IMR-90 (cell line): ENCODE data around the gene EDIL3. TPM values are rescaled to one million over a fixed set of nuclear protein-coding genes. Genes with fewer than 3 reads are reported as not detected.

Experiments
- ATAC-seq: fragments of 200-7000 bp; cut with Tn5 transposase; 2 replicates; pipeline ENCODE4 v1.9.1; 2020; ENCODE audit warnings: low read depth, mild to moderate bottlenecking, moderate library complexity
- BruUV-seq: library from RNA; stranded (reverse); fragments of 400-500 nt; replicated peaks from 2 replicates; lab custom pipeline; 2021; lab: Mats Ljungman, UMichigan
- CTCF ChIA-PET: fragments of 300-600 bp; formaldehyde crosslinking; extraction: SDS; loops from one replicate; lab custom pipeline; 2021; ENCODE audit warnings: antibody characterized with exemption; lab: Yijun Ruan, JAX
- POLR2A ChIA-PET: fragments of 300-600 bp; sonication (Branson Sonifier 250); formaldehyde crosslinking; loops from one replicate; lab custom pipeline; 2022; ENCODE audit warnings: antibody characterized with exemption; ENCODE audit not compliant: unreplicated experiment; lab: Charles Lee
- DNase-seq: peaks from one replicate; pipeline ENCODE4 v3.0.0; 2013
- H2AFZ ChIP-seq: replicated peaks from 2 replicates; pipeline ENCODE3; 2013; ENCODE audit warnings: low read length, mild to moderate bottlenecking; ENCODE audit not compliant: poor library complexity
- H2AK5ac ChIP-seq: 2 replicates; pipeline ENCODE4 v1.6.1; 2013; ENCODE audit warnings: low read depth, low read length, inconsistent platforms
- H2AK9ac ChIP-seq: replicated peaks from 2 replicates; pipeline ENCODE3; 2013; ENCODE audit warnings: mild to moderate bottlenecking, low read depth, low read length, moderate library complexity; ENCODE audit not compliant: poor library complexity
- H2BK120ac ChIP-seq: 2 replicates; pipeline ENCODE4 v1.6.1; 2013; ENCODE audit warnings: low read depth, low read length, inconsistent platforms
- H2BK15ac ChIP-seq: 3 replicates; pipeline ENCODE4 v1.6.1; 2013; ENCODE audit warnings: low read depth, low read length, inconsistent platforms
- H2BK20ac ChIP-seq: 2 replicates; pipeline ENCODE4 v1.6.1; 2013; ENCODE audit warnings: low read depth, mild to moderate bottlenecking, inconsistent platforms, low read length, moderate library complexity
- H2BK5ac ChIP-seq: 2 replicates; pipeline ENCODE4 v1.6.1; 2013; ENCODE audit warnings: mild to moderate bottlenecking, low read depth, low read length, inconsistent platforms; ENCODE audit not compliant: poor library complexity, severe bottlenecking
- H3K14ac ChIP-seq: replicated peaks from 2 replicates; pipeline ENCODE4 v1.6.1; 2013; ENCODE audit warnings: low read depth, low read length, inconsistent platforms
- H3K18ac ChIP-seq: 2 replicates; pipeline ENCODE4 v1.6.1; 2013; ENCODE audit warnings: low read depth, low read length, control low read depth
- H3K23ac ChIP-seq: 2 replicates; pipeline ENCODE4 v1.6.1; 2013; ENCODE audit warnings: low read depth, low read length, inconsistent platforms
- H3K27ac ChIP-seq: 2 replicates; pipeline ENCODE4 v1.5.1; 2013; ENCODE audit warnings: mild to moderate bottlenecking, control low read depth, low read length; ENCODE audit not compliant: insufficient read depth
- H3K27me3 ChIP-seq: 2 replicates; pipeline ENCODE4 v1.6.1; 2013; ENCODE audit warnings: low read length; ENCODE audit not compliant: control insufficient read depth, insufficient read depth
- H3K36me3 ChIP-seq: 2 replicates; pipeline ENCODE4 v1.6.1; 2013; ENCODE audit warnings: low read length, mixed read lengths; ENCODE audit not compliant: control insufficient read depth, insufficient read depth
- H3K4ac ChIP-seq: 2 replicates; pipeline ENCODE4 v1.6.1; 2013; ENCODE audit warnings: low read depth, low read length, inconsistent platforms
- H3K4me1 ChIP-seq: 2 replicates; pipeline ENCODE4 v1.6.1; 2013; ENCODE audit warnings: low read length, mixed read lengths; ENCODE audit not compliant: control insufficient read depth, insufficient read depth
- H3K4me2 ChIP-seq: 2 replicates; pipeline ENCODE4 v1.6.1; 2013; ENCODE audit warnings: low read depth, mild to moderate bottlenecking, control low read depth, low read length, moderate library complexity
- H3K4me3 ChIP-seq: 2 replicates; pipeline ENCODE4 v1.5.1; 2013; ENCODE audit warnings: low read depth, mild to moderate bottlenecking, control low read depth, low read length, moderate library complexity; ENCODE audit not compliant: insufficient read depth
- H3K56ac ChIP-seq: 2 replicates; pipeline ENCODE4 v1.6.1; 2013; ENCODE audit warnings: low read length, inconsistent platforms; ENCODE audit not compliant: insufficient read depth; ENCODE audit errors: extremely low read depth
- H3K79me1 ChIP-seq, 2 experiments: 2 replicates each; pipeline ENCODE4 v1.6.1; 2013; ENCODE audit warnings: low read length in 2 of 2, inconsistent platforms in 1 of 2, low read depth in 1 of 2
- H3K9ac ChIP-seq: 2 replicates; pipeline ENCODE4 v1.6.1; 2013; ENCODE audit warnings: low read depth, low read length, control low read depth
- H3K9me1 ChIP-seq: 2 replicates; pipeline ENCODE4 v1.6.1; 2013; ENCODE audit warnings: low read length, inconsistent platforms; ENCODE audit not compliant: insufficient read depth
- H3K9me3 ChIP-seq: 2 replicates; pipeline ENCODE4 v1.6.1; 2013; ENCODE audit warnings: low read length; ENCODE audit not compliant: control insufficient read depth, insufficient read depth
- H4K20me1 ChIP-seq: 2 replicates; pipeline ENCODE4 v1.6.1; 2013; ENCODE audit warnings: low read length, inconsistent platforms; ENCODE audit not compliant: insufficient read depth
- H4K5ac ChIP-seq: 2 replicates; pipeline ENCODE4 v1.6.1; 2013; ENCODE audit warnings: mild to moderate bottlenecking, low read depth, low read length, control low read depth
- H4K8ac ChIP-seq, 2 experiments: 2 replicates each; pipeline ENCODE4 v1.6.1; 2013; ENCODE audit warnings: low read depth in 2 of 2, low read length in 2 of 2, control low read depth in 1 of 2, inconsistent platforms in 1 of 2
- H4K91ac ChIP-seq: 2 replicates; pipeline ENCODE4 v1.6.1; 2013; ENCODE audit warnings: low read depth, low read length, inconsistent platforms; ENCODE audit not compliant: insufficient read depth
- BHLHE40 ChIP-seq: fragments of 150-350 bp; IDR thresholded peaks from 2 replicates; pipeline ENCODE4 v1.6.1; 2016; ENCODE audit warnings: mild to moderate bottlenecking, low read depth, low read length
- CEBPB ChIP-seq: IDR thresholded peaks from 2 replicates; pipeline ENCODE4 v1.6.1; 2012; ENCODE audit warnings: low read depth, low read length, improper control_type of control experiment
- CHD1 ChIP-seq: IDR thresholded peaks from 2 replicates; pipeline ENCODE4 v1.6.1; 2012; ENCODE audit warnings: low read depth, low read length, improper control_type of control experiment
- CTCF ChIP-seq: conservative IDR thresholded peaks from 2 replicates; pipeline ENCODE4 v1.5.1; 2012; ENCODE audit warnings: mild to moderate bottlenecking, low read depth, low read length, improper control_type of control experiment
- MAFK ChIP-seq: IDR thresholded peaks from 2 replicates; pipeline ENCODE4 v1.6.1; 2012; ENCODE audit warnings: low read depth, low read length, improper control_type of control experiment
- MXI1 ChIP-seq: IDR thresholded peaks from 2 replicates; pipeline ENCODE4 v1.6.1; 2012; ENCODE audit warnings: low read depth, mild to moderate bottlenecking, low read length, moderate library complexity, borderline replicate concordance
- NFE2L2 ChIP-seq: fragments of 150-350 bp; IDR thresholded peaks from 2 replicates; pipeline ENCODE4 v1.6.1; 2016; ENCODE audit warnings: low read depth, mild to moderate bottlenecking, low read length
- POLR2A ChIP-seq: IDR thresholded peaks from 2 replicates; pipeline ENCODE4 v1.6.1; 2012; ENCODE audit warnings: mild to moderate bottlenecking, low read depth, low read length
- RAD21 ChIP-seq: IDR thresholded peaks from 2 replicates; pipeline ENCODE4 v1.6.1; 2012; ENCODE audit warnings: low read length, improper control_type of control experiment
- RCOR1 ChIP-seq: IDR thresholded peaks from 2 replicates; pipeline ENCODE4 v1.6.1; 2012; ENCODE audit warnings: mild to moderate bottlenecking, low read length, improper control_type of control experiment; ENCODE audit not compliant: insufficient replicate concordance
- RFX5 ChIP-seq: IDR thresholded peaks from 2 replicates; pipeline ENCODE4 v1.8.0; 2012; ENCODE audit warnings: low read depth, mild to moderate bottlenecking, low read length, moderate library complexity
- SMC3 ChIP-seq: fragments of 150-350 bp; IDR thresholded peaks from 2 replicates; pipeline ENCODE4 v1.6.1; 2016; ENCODE audit warnings: low read depth, mild to moderate bottlenecking, antibody characterized with exemption, low read length, moderate library complexity
- USF2 ChIP-seq: fragments of 150-350 bp; IDR thresholded peaks from 2 replicates; pipeline ENCODE4 v1.6.1; 2017; ENCODE audit warnings: mild to moderate bottlenecking, antibody characterized with exemption, low read length, low read depth
- WGBS, 2 experiments: methylation state at CpG; one replicate each; pipeline versions ENCODE4 v1.1.5 to v1.1.7; 2013; ENCODE audit warnings: missing lambda C conversion rate in 2 of 2; ENCODE audit not compliant: insufficient read length in 1 of 2; ENCODE audit errors: extremely low coverage in 2 of 2; 5-methylcytosine and 5-hydroxymethylcytosine counted together
- dilution Hi-C: fragments of 300-500 bp; cut with HindIII; formaldehyde crosslinking; loops from one replicate; pipeline ENCODE4 v1.14.3; 2018; ENCODE audit warnings: low sequenced_read_pairs; ENCODE audit not compliant: unreplicated experiment
- in situ Hi-C: fragments of 300-500 bp; cut with MboI; formaldehyde crosslinking; loops from 3 replicates; pipeline ENCODE4 v1.14.3; 2019; ENCODE audit warnings: low sequenced_read_pairs, inconsistent platforms, mixed read lengths
- intact Hi-C: fragments of 100-400 bp; cut with micrococcal nuclease; formaldehyde crosslinking; loops from 2 replicates; pipeline ENCODE4 v1.10.0; 2022
- polyA plus RNA-seq, 3 experiments: library from polyadenylated mRNA; depleted of rRNA; stranded (reverse); fragments of >200 nt; gene quantifications; 2 replicates each; pipeline ENCODE4 v1.2.3, GENCODE V29; 2012; ENCODE audit warnings: low replicate concordance in 1 of 3
- total RNA-seq: library from RNA; depleted of rRNA; stranded (reverse); fragments of >200 nt; gene quantifications from 2 replicates; pipeline ENCODE4 v1.2.3, GENCODE V29; 2012

The EDIL3 gene
- total and polyA plus RNA-seq, 2 of the 4 experiments (the other 2 are of a cell fraction): 55.5 to 82.8 TPM

GRCh38 chr5:84272771-84273516, 111.7 kb downstream of the EDIL3 start (continued):
- no peak for TF ChIP-seq SMC3

- Histone ChIP-seq H3K9me1 (no peaks in the 10 kb centered on the region; the same call in 1 of the 2 replicates), H3K14ac (0 out of 2 replicates have a peak overlapping the region, but pooled peaks have one; percentile 8), H4K5ac (no peak overlapping the region), H4K8ac (no peak overlapping the region), H3K4me3 (no peak overlapping the region), H3K18ac (no peak overlapping the region), H2BK5ac (no peak overlapping the region), H2BK20ac (no peak overlapping the region), H3K23ac (no peak overlapping the region), H4K20me1 (no peaks in the 10 kb centered on the region), H3K4ac (no peak overlapping the region), H2BK120ac (no peak overlapping the region), H3K27ac (no peak overlapping the region), H3K9ac (no peak overlapping the region), H2BK15ac (no peak overlapping the region), H3K4me1 (peaks cover 2% of the 10 kb centered on the region; the same call in 1 of the 2 replicates), H2AK9ac (no peak overlapping the region), H3K27me3 (no peaks in the 10 kb centered on the region), H4K91ac (no peak overlapping the region), H3K79me1 (peaks cover 4 to 5% of the 10 kb centered on the region in 2 experiments), H3K36me3 (no peaks in the 10 kb centered on the region), H3K56ac (no peak overlapping the region), H3K9me3 (no peaks in the 10 kb centered on the region), H2AFZ (no peak overlapping the region), H3K4me2 (no peak overlapping the region), H2AK5ac (no peak overlapping the region)
- BruUV-seq: no TSS peak
- intact Hi-C loops: no loop called here
- in situ Hi-C loops: no loop called here
- WGBS, 2 experiments: no CpG with 5 or more reads among the region's 3 CpGs
- CTCF ChIA-PET: interaction anchor here (0.6 kb wide), 1 partner anchor 16 kb away, joined by 3 read pairs; no protein-coding TSS in a partner anchor
- ATAC-seq: no peak
- dilution Hi-C loops: no loop called here
- POLR2A ChIA-PET: no interaction called here
- no peak for DNase-seq
- TF ChIP-seq RAD21 (no peak), RFX5 (no peak), RCOR1 (no peak), USF2 (no peak), CTCF (no peak), CEBPB (no peak), CHD1 (no peak), MXI1 (no peak), POLR2A (no peak), BHLHE40 (no peak), NFE2L2 (no peak), MAFK (no peak)
Measured at GRCh38 chr5:84265739-84266550, 118.7 kb downstream of the EDIL3 start.
